Activated T-cell treated with anti-CD3 and anti-CD28 coated beads, Interleukin-2, amount 50 U/mL, for 4 hours (primary cell): Measurements from ENCODE around the gene POLQ. TPM values are rescaled to one million over a fixed set of nuclear protein-coding genes. Genes with fewer than 3 reads are reported as not detected.
"Not testable (repeated sequence)": the region's sequence is repeated elsewhere in the genome, so short reads cannot be mapped to it uniquely, and the experiment has no call there.

Experiments
- ATAC-seq, 2 donors: fragments of 200-7000 bp; cut with Tn5 transposase; one replicate each; pipeline ENCODE4 v1.10.0; 2021
- DNase-seq: peaks from one replicate; pipeline ENCODE4 v3.0.0-alpha.2; 2020
- H3K27me3 Mint-ChIP-seq: one replicate; pipeline ENCODE4 v1.8.0; 2021; ENCODE audit warnings: low read depth, mixed read lengths
- H3K36me3 Mint-ChIP-seq: one replicate; pipeline ENCODE4 v1.8.0; 2022; ENCODE audit warnings: mixed read lengths; ENCODE audit not compliant: insufficient read depth
- H3K4me1 Mint-ChIP-seq: one replicate; pipeline ENCODE4 v1.8.0; 2021; ENCODE audit warnings: low read depth, mixed read lengths
- H3K4me3 Mint-ChIP-seq: one replicate; pipeline ENCODE4 v1.8.0; 2021; ENCODE audit warnings: mild to moderate bottlenecking, moderate library complexity, mixed read lengths
- H3K9me3 Mint-ChIP-seq: one replicate; pipeline ENCODE4 v1.8.0; 2021; ENCODE audit warnings: mixed read lengths
- total RNA-seq, 3 donors: library from RNA; stranded (reverse); gene quantifications; one replicate each; pipeline ENCODE4 v1.2.1, GENCODE V29; 2021

The POLQ gene
- total RNA-seq, 3 donors from 2014 or later, result 2.9 to 4.4 (median 3.8) TPM

GRCh38 chr3:121424549-121424948, 121.2 kb downstream of the POLQ start:
- DNase-seq (no peak), ATAC-seq (no peak)
- Mint-ChIP-seq H3K27me3 (no peaks in the 10 kb centered on the region), H3K9me3 (no peaks in the 10 kb centered on the region), H3K36me3 (no peaks in the 10 kb centered on the region), H3K4me1 (no peaks in the 10 kb centered on the region), H3K4me3 (no peak overlapping the region)

- DNase-seq (no peak), ATAC-seq (no peak)
- no peaks in the 10 kb centered on the region for H3K9me3 Mint-ChIP-seq
- no peaks in the 10 kb centered on the region for H3K36me3 Mint-ChIP-seq
- peaks cover 2% of the 10 kb centered on the region for H3K27me3 Mint-ChIP-seq
- H3K4me1 Mint-ChIP-seq, result no peaks in the 10 kb centered on the region
- H3K4me3 Mint-ChIP-seq, result no peak overlapping the region
Measured at GRCh38 chr3:121418182-121418581, 127.6 kb downstream of the POLQ start.

GRCh38 chr3:121414924-121415323, 130.9 kb downstream of the POLQ start:
- no peak overlapping the region for H3K4me3 Mint-ChIP-seq
- ATAC-seq (no peak), DNase-seq (no peak)

GRCh38 chr3:121411523-121411922, 134.3 kb downstream of the POLQ start:
- Mint-ChIP-seq H3K36me3 (no peaks in the 10 kb centered on the region), H3K9me3 (no peaks in the 10 kb centered on the region), H3K4me1 (no peaks in the 10 kb centered on the region), H3K4me3 (no peak overlapping the region), H3K27me3 (peaks cover 2% of the 10 kb centered on the region)
- no peak for DNase-seq
- no peak for ATAC-seq

More at GRCh38 chr3:121414924-121415323, 130.9 kb downstream of the POLQ start:
- Mint-ChIP-seq H3K27me3 (peaks cover 2% of the 10 kb centered on the region), H3K4me1 (no peaks in the 10 kb centered on the region), H3K9me3 (no peaks in the 10 kb centered on the region), H3K36me3 (no peaks in the 10 kb centered on the region)

- ATAC-seq (no peak), DNase-seq (no peak)
- H3K4me1 Mint-ChIP-seq, result no peaks in the 10 kb centered on the region
- H3K27me3 Mint-ChIP-seq, result no peaks in the 10 kb centered on the region
- H3K36me3 Mint-ChIP-seq, result no peaks in the 10 kb centered on the region
- no peaks in the 10 kb centered on the region for H3K9me3 Mint-ChIP-seq
- H3K4me3 Mint-ChIP-seq, result no peak overlapping the region
Measured at GRCh38 chr3:121405631-121406030, 140.2 kb downstream of the POLQ start.

- ATAC-seq, result no peak
- no peaks in the 10 kb centered on the region for H3K4me1 Mint-ChIP-seq
- H3K9me3 Mint-ChIP-seq, result no peaks in the 10 kb centered on the region
- no peak for DNase-seq
- H3K4me3 Mint-ChIP-seq, result no peak overlapping the region
- H3K36me3 Mint-ChIP-seq, result no peaks in the 10 kb centered on the region
- H3K27me3 Mint-ChIP-seq, result peaks cover 25% of the 10 kb centered on the region
Measured at GRCh38 chr3:121399820-121400219, 146.0 kb downstream of the POLQ start.

- peaks cover 25% of the 10 kb centered on the region for H3K27me3 Mint-ChIP-seq
- not testable (repeated sequence) for ATAC-seq, H3K9me3 Mint-ChIP-seq, H3K36me3 Mint-ChIP-seq, DNase-seq, H3K4me1 Mint-ChIP-seq, H3K4me3 Mint-ChIP-seq
Measured at GRCh38 chr3:121398051-121398450, 147.7 kb downstream of the POLQ start.

GRCh38 chr3:121395967-121396366, 149.8 kb downstream of the POLQ start:
- not testable (repeated sequence) for H3K9me3 Mint-ChIP-seq, H3K4me1 Mint-ChIP-seq, ATAC-seq, H3K4me3 Mint-ChIP-seq, H3K36me3 Mint-ChIP-seq, DNase-seq
- peaks cover 29% of the 10 kb centered on the region for H3K27me3 Mint-ChIP-seq

GRCh38 chr3:121388308-121388707, 157.5 kb downstream of the POLQ start:
- DNase-seq, H3K27me3 Mint-ChIP-seq, H3K36me3 Mint-ChIP-seq, H3K9me3 Mint-ChIP-seq, H3K4me3 Mint-ChIP-seq, H3K4me1 Mint-ChIP-seq, ATAC-seq: not testable (repeated sequence)

Other genes starting within 250 kb of the POLQ start
- gene ARGFX, start 22.0 kb upstream of the POLQ start, total RNA-seq, result not detected
- gene FBXO40, start 47.4 kb upstream of the POLQ start, total RNA-seq, result not detected
- gene HCLS1, start 114.9 kb upstream of the POLQ start, total RNA-seq, result 100 to 1,000 TPM; 189 to 221 (median 208) TPM
- gene GOLGB1, start 203.8 kb upstream of the POLQ start, total RNA-seq, result 10 to 100 TPM; 11.3 to 11.8 (median 11.3) TPM